Measurements from ENCODE around the gene KIAA1755.

DNA sequence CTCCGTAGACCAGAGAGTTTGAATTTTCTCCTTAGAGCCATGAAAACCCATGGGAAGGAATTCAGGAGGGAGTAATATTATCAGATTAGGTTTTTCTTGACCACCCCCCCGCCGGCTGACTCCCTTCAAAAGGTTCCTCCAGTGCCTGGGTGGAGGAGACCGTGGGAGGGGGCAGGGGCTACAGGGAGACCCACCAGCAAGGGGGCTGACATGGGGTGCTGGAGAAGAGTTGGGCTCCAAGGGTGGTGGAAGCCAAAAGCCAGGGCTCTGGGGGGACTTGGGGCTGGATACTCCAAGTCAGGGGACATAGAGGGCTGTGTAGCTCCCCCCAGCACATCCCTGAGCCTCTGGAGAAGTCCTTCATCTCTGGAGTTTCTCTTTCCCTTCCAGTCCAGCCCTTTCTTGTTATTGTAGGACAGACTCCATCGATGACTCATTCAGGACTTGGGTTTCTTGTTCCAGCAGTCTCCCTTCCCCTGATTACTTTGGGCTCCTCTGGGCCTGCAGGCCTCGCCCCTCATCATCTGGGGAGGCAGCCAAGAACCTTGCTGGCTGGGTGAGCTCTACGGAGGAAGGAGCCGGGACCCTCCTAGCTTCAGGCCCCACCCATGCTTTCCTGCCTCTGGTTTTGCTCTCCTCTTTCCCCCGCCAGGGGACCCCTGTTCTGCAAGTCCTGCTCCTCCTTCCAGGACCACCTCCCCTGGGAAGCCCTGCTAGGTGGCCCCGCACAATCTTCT is 10.5 kb upstream of the KIAA1755 start:
- TF ChIP-seq CTCF (IDR thresholded peaks at IDR 0.05; ENCODE audit: poor library complexity, severe bottlenecking) (no peak), POLR2AphosphoS5 (IDR thresholded peaks at IDR 0.05) (no peak)

Measured in neural cell (in vitro differentiated cells).